PC-3 (cell line): ENCODE data around the gene UCHL1.

Source experiments
- CTCF ChIP-seq: fragments of 300-600 bp; sonication (generic); conservative IDR thresholded peaks from 2 replicates; pipeline ENCODE4 v1.5.1; 2017; ENCODE audit warnings: antibody characterized with exemption, low read depth, mild to moderate bottlenecking, low read length
- EZH2 ChIP-seq: fragments of 300-600 bp; sonication (generic); IDR thresholded peaks from one replicate; pipeline ENCODE4 v1.6.1; 2017; ENCODE audit warnings: antibody characterized with exemption, mild to moderate bottlenecking, low read length; ENCODE audit not compliant: unreplicated experiment
- EZH2phosphoT487 ChIP-seq: fragments of 300-600 bp; sonication (generic); IDR thresholded peaks from 2 replicates; pipeline ENCODE4 v1.6.1; 2018; ENCODE audit warnings: mild to moderate bottlenecking, antibody characterized with exemption, low read length, borderline replicate concordance

- TF ChIP-seq CTCF (no peak), EZH2 (no peak), EZH2phosphoT487 (no peak)
These were observed 41.1 kb downstream of the UCHL1 start for GRCh38 chr4:41297832-41298231.
